K562 (cell line): ENCODE measurements around the gene TSSK6. TPM values are rescaled to one million over a fixed set of nuclear protein-coding genes. Genes with fewer than 3 reads are reported as not detected.

ENCODE experiments used
- ATAC-seq: fragments of 200-7000 bp; cut with Tn5 transposase; 3 replicates; pipeline ENCODE4 v1.9.1; 2020; ENCODE audit warnings: moderate library complexity
- BruUV-seq: library from RNA; stranded (reverse); fragments of 400-500 nt; replicated peaks from 2 replicates; lab custom pipeline; 2021; lab: Mats Ljungman, UMichigan
- CTCF ChIA-PET: fragments of 300-600 bp; formaldehyde crosslinking; extraction: SDS; loops from one replicate; lab custom pipeline; 2021; ENCODE audit warnings: low intra/inter-chr PET ratio; lab: Yijun Ruan, JAX
- POLR2A ChIA-PET: fragments of 300-600, 350-650 bp; sonication (Branson Sonifier 250); formaldehyde crosslinking; extraction: SDS; loops from one replicate; lab custom pipeline; 2021; ENCODE audit warnings: antibody characterized with exemption, inconsistent platforms; lab: Yijun Ruan, JAX
- DNase-seq, 4 experiments: peaks; one replicate each; pipeline versions ENCODE4 v3.0.0 to v3.0.0-alpha.2; 2011 to 2018; ENCODE audit warnings: low spot score in 3 of 4, mixed read lengths in 3 of 4; ENCODE audit errors: extremely low read depth in 1 of 4
- FAIRE-seq: peaks from 2 replicates; lab custom pipeline; 2011; peaks lifted over from hg19 to GRCh38; lab: Jason Lieb, UNC
- H2AFZ ChIP-seq: 2 replicates; pipeline ENCODE4 v1.6.0; 2011; ENCODE audit warnings: low read depth, low read length, control low read depth, inconsistent platforms
- H3K27ac ChIP-seq: fragments of 200-600 bp; 3 replicates; pipeline ENCODE4 v1.8.0; 2011; ENCODE audit warnings: low read depth, mild to moderate bottlenecking, control low read depth, inconsistent platforms, low read length, moderate library complexity, mixed read lengths; ENCODE audit errors: extremely low read depth
- H3K27me3 ChIP-seq, 2 experiments: fragments of 300-600 bp in 1 of 2; 2 replicates in 1 of 2; 3 replicates in 1 of 2; pipeline versions ENCODE4 v1.6.0 to v1.8.0; 2011; ENCODE audit warnings: inconsistent platforms in 2 of 2, low read length in 2 of 2, mild to moderate bottlenecking in 1 of 2, mixed read lengths in 1 of 2, moderate library complexity in 1 of 2; ENCODE audit not compliant: control insufficient read depth in 2 of 2, insufficient read depth in 2 of 2
- H3K36me3 ChIP-seq: fragments of 300-600 bp; 3 replicates; pipeline ENCODE4 v1.8.0; 2011; ENCODE audit warnings: mild to moderate bottlenecking, low read length, inconsistent platforms; ENCODE audit not compliant: control insufficient read depth, insufficient read depth
- H3K4me1 ChIP-seq, 2 experiments: fragments of 200-600 bp in 1 of 2; replicated peaks in 1 of 2; 2 replicates in 1 of 2; 3 replicates in 1 of 2; pipeline versions ENCODE4 v1.5.1 to v1.8.0; 2011; ENCODE audit warnings: inconsistent platforms in 2 of 2, low read length in 2 of 2, mild to moderate bottlenecking in 1 of 2, mixed read lengths in 1 of 2, moderate library complexity in 1 of 2; ENCODE audit not compliant: control insufficient read depth in 2 of 2, insufficient read depth in 2 of 2
- H3K4me2 ChIP-seq: 2 replicates; pipeline ENCODE4 v1.6.1; 2011; ENCODE audit warnings: low read length, control low read depth, inconsistent platforms, mixed read lengths; ENCODE audit not compliant: insufficient read depth
- H3K4me3 ChIP-seq: fragments of 200-600 bp; sonication (generic), shearing (Covaris generic); 2 replicates; pipeline ENCODE4 v1.5.1; 2016; ENCODE audit warnings: control low read depth, inconsistent platforms
- H3K79me2 ChIP-seq: fragments of 200-600 bp; 3 replicates; pipeline ENCODE4 v1.8.0; 2011; ENCODE audit warnings: low read length, inconsistent platforms; ENCODE audit not compliant: control insufficient read depth, insufficient read depth
- H3K9ac ChIP-seq, 2 experiments: 2 replicates each; pipeline versions ENCODE4 v1.6.0 to v1.6.1; 2011; ENCODE audit warnings: low read depth in 2 of 2, low read length in 2 of 2, control low read depth in 1 of 2, inconsistent platforms in 1 of 2, mild to moderate bottlenecking in 1 of 2, mixed read lengths in 1 of 2; ENCODE audit not compliant: insufficient read depth in 1 of 2
- H3K9me1 ChIP-seq: one replicate; pipeline ENCODE4 v1.6.0; 2011; ENCODE audit warnings: inconsistent platforms, mild to moderate bottlenecking, low read length, moderate library complexity; ENCODE audit not compliant: control insufficient read depth, insufficient read depth
- H3K9me3 ChIP-seq: replicated peaks from 2 replicates; pipeline ENCODE4 v1.5.1; 2011; ENCODE audit warnings: low read depth, low read length, inconsistent platforms; ENCODE audit not compliant: control insufficient read depth, insufficient read depth
- H4K20me1 ChIP-seq: replicated peaks from 2 replicates; pipeline ENCODE4 v1.6.1; 2011; ENCODE audit warnings: low read length, inconsistent platforms, mixed read lengths; ENCODE audit not compliant: control insufficient read depth, insufficient read depth
- CEBPB ChIP-seq: fragments of 450-650 bp; IDR thresholded peaks from 2 replicates; pipeline ENCODE4 v1.6.1; 2016; ENCODE audit warnings: missing genetic modification characterization, missing compliant biosample characterization
- CHAMP1 ChIP-seq: fragments of 450-650 bp; IDR thresholded peaks from 2 replicates; pipeline ENCODE4 v1.6.1; 2016; ENCODE audit warnings: mild to moderate bottlenecking
- HNRNPLL ChIP-seq: fragments of 200-400 bp; formaldehyde crosslinking; IDR thresholded peaks from 2 replicates; pipeline ENCODE4 v1.6.1; 2017; ENCODE audit warnings: low read length, low read depth, mild to moderate bottlenecking; ENCODE audit not compliant: poor library complexity, severe bottlenecking
- MAZ ChIP-seq, 2 experiments: fragments of 450-650 bp in 1 of 2; sonication (generic) in 1 of 2; formaldehyde crosslinking; IDR thresholded peaks in 1 of 2; conservative IDR thresholded peaks in 1 of 2; 2 replicates each; pipeline versions ENCODE4 v1.4.0 to v1.5.0; 2020; ENCODE audit warnings: mild to moderate bottlenecking in 1 of 2, missing genetic modification reagents in 1 of 2
- MECOM ChIP-seq: fragments of 250-450 bp; sonication (Bioruptor Pico); IDR thresholded peaks from 2 replicates; pipeline ENCODE4 v1.8.0; 2022; ENCODE audit warnings: inconsistent platforms
- NCOA2 ChIP-seq, 2 experiments: fragments of 450-650 bp; IDR thresholded peaks; 2 replicates each; pipeline ENCODE4 v1.6.1; 2018; ENCODE audit warnings: mild to moderate bottlenecking in 2 of 2, moderate library complexity in 1 of 2; ENCODE audit not compliant: partially characterized antibody in 2 of 2
- NKRF ChIP-seq: fragments of 450-650 bp; IDR thresholded peaks from 2 replicates; pipeline ENCODE4 v1.6.1; 2016; ENCODE audit warnings: borderline replicate concordance
- RREB1 ChIP-seq: fragments of 250-450 bp; sonication (Bioruptor Pico); IDR thresholded peaks from 2 replicates; pipeline ENCODE4 v1.4.0; 2020
- TCF3 ChIP-seq: sonication (generic); formaldehyde crosslinking; IDR thresholded peaks from 2 replicates; pipeline ENCODE4 v1.4.0; 2020; ENCODE audit warnings: mild to moderate bottlenecking, missing genetic modification reagents
- U2AF2 ChIP-seq: fragments of 200-400 bp; formaldehyde crosslinking; optimal IDR thresholded peaks from 2 replicates; pipeline ENCODE3; 2017; ENCODE audit warnings: low read depth, mild to moderate bottlenecking, low read length
- ZNF253 ChIP-seq: fragments of 250-450 bp; sonication (Bioruptor Pico); conservative IDR thresholded peaks from 2 replicates; pipeline ENCODE4 v1.6.1; 2021; ENCODE audit warnings: mild to moderate bottlenecking
- ZNF707 ChIP-seq: fragments of 250-450 bp; sonication (Bioruptor Pico); conservative IDR thresholded peaks from 2 replicates; pipeline ENCODE4 v1.8.0; 2022; ENCODE audit warnings: inconsistent platforms, mild to moderate bottlenecking, moderate library complexity
- WGBS: fragments of 100-300 bp; shearing (Covaris generic); methylation state at CpG from one replicate; pipeline ENCODE4 v1.1.6; 2016; ENCODE audit warnings: low coverage, mixed read lengths; ENCODE audit not compliant: insufficient coverage; ENCODE audit errors: missing lambda C conversion rate; 5-methylcytosine and 5-hydroxymethylcytosine counted together
- in situ Hi-C: fragments of 300-500 bp; cut with MboI; formaldehyde crosslinking; loops from 4 replicates; pipeline ENCODE4 v1.15.0; 2018; ENCODE audit warnings: inconsistent platforms, mixed read lengths
- intact Hi-C: fragments of 100-400 bp; cut with micrococcal nuclease; formaldehyde crosslinking; loops from 2 replicates; pipeline ENCODE4 v1.14.2; 2022
- polyA plus RNA-seq, 8 experiments: library from polyadenylated mRNA; depleted of rRNA in 4 of 8; stranded (reverse) in 5 of 8; unstranded in 3 of 8; fragments of >200 nt; fragmentation: Nextera tagmentation in 2 of 8; fragmentation: Illumina TruSeq in 1 of 8; extraction: Ambion mirVana in 2 of 8; extraction: Trizol in 1 of 8; gene quantifications; 2 replicates each; pipeline versions ENCODE4 v1.2.1 to v1.2.3, GENCODE V29; 2011 to 2014; ENCODE audit warnings: inconsistent platforms in 1 of 8, missing spikeins in 1 of 8
- total RNA-seq, 7 experiments: library from RNA; depleted of rRNA in 6 of 7; stranded (reverse); fragments of >200 nt in 6 of 7; fragmentation: Illumina TruSeq in 2 of 7; extraction: Trizol in 2 of 7; gene quantifications; 2 replicates each; pipeline versions ENCODE4 v1.2.1 to v1.2.3, GENCODE V29; 2011 to 2021; ENCODE audit warnings: low replicate concordance in 1 of 7

TSSK6 gene
- total and polyA plus RNA-seq, 9 of the 15 experiments (the other 6 are each of a cell fraction or from before 2014, with no cell fraction given) = 0.21 to 2.6 (median 1.5) TPM; not detected in 3

DNA sequence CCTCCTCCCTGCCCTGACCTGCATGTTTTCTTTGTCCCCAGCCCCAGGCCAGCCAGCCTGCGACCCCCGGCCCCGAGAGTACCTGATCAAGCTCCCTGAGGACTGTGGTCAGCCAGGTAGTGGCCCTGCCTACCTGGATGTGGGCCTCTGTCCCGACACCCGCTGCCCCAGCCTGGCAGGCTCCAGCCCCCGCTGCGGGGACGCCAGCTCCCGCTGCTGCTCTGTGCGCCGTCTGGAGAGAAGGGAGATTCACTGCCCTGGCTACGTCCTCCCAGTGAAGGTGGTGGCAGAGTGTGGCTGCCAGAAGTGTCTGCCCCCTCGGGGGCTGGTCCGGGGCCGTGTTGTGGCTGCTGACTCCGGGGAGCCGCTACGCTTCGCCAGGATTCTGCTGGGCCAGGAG, 28.3 kb upstream of the TSSK6 start:
- no peaks in the 10 kb centered on the region for H4K20me1 ChIP-seq
- peaks cover 3 to 23% of the 10 kb centered on the region in 2 experiments; a peak in 3 of 5 replicates for H3K27me3 ChIP-seq
- no peaks in the 10 kb centered on the region; the same call in 1 of the 2 replicates for H3K9me3 ChIP-seq
- H3K9me1 ChIP-seq = no peaks in the 10 kb centered on the region
- FAIRE-seq (no peak), ATAC-seq (no peak), DNase-seq (no peak)
- ChIA-PET POLR2A (interaction anchor here (0.6 to 0.8 kb wide), 2 partner anchors 12 to 343 kb away, joined by 3 to 6 read pairs; no protein-coding TSS in a partner anchor), CTCF (no interaction called here)
- intact Hi-C loops = no loop called here
- no peaks in the 10 kb centered on the region for H3K79me2 ChIP-seq
- H2AFZ ChIP-seq = no peak overlapping the region
- in situ Hi-C loops = loop anchor here (25.0 kb wide), 1 partner anchor 94 kb away; the partner anchor contains the start of genes GMIP and LPAR2
- H3K4me1 ChIP-seq = peaks cover 2 to 68% of the 10 kb centered on the region in 2 experiments; a peak in 2 of 5 replicates
- no TSS peak for BruUV-seq
- no peaks in the 10 kb centered on the region for H3K36me3 ChIP-seq
- no peak overlapping the region for H3K4me3 ChIP-seq
- H3K4me2 ChIP-seq = no peak overlapping the region
- WGBS = 34% methylated on average over 19 of the region's 19 CpGs
- H3K27ac ChIP-seq = no peak overlapping the region
- H3K9ac ChIP-seq = no peak overlapping the region
- TF ChIP-seq TCF3 (CRISPR knock-in tag) (no peak), MECOM (CRISPR knock-in tag) (no peak), HNRNPLL (no peak), NCOA2 (IDR thresholded peaks at IDR 0.05; ENCODE audit: partially characterized antibody in 2 of 2) (no peak), CEBPB (tag) (no peak), U2AF2 (no peak), NKRF (no peak), RREB1 (no peak), ZNF253 (no peak), ZNF707 (CRISPR knock-in tag) (no peak), MAZ (CRISPR knock-in tag; conservative IDR thresholded peaks at IDR 0.05 in 1 of 2, IDR thresholded peaks at IDR 0.05 in 1 of 2) (no peak), CHAMP1 (no peak)
